MM.1S (cell line): ENCODE results near the gene AKR1C4.

Source experiments
- EZH2 ChIP-seq: fragments of 300-600 bp; sonication (generic); optimal IDR thresholded peaks from 2 replicates; pipeline ENCODE3; 2017; ENCODE audit warnings: low read depth, mild to moderate bottlenecking, antibody characterized with exemption, low read length, mixed read lengths
- TF ChIP-seq, protein P1 (sequence below): fragments of 300-600 bp; sonication (generic); IDR thresholded peaks from 2 replicates; pipeline ENCODE4 v1.5.1; 2016; ENCODE audit warnings: antibody characterized with exemption, low read length, mixed read lengths

DNA sequence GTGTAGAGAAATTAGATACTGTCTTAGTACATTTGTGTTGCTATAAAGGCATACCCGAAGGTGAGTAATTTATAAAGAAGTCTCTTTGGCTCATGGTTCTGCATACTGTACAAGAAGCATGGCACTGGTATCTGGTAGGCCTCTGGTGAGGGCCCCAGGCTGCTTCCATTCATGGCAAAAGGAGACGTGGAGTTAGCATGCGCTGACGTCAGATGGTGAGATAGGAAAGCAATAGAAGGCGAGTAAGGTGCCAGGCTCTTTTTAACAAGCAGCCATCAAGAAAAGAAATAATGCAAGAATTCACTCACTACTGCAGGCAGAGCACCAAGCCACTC is 49.8 kb upstream of the AKR1C4 start:
- TF ChIP-seq, protein P1, sequence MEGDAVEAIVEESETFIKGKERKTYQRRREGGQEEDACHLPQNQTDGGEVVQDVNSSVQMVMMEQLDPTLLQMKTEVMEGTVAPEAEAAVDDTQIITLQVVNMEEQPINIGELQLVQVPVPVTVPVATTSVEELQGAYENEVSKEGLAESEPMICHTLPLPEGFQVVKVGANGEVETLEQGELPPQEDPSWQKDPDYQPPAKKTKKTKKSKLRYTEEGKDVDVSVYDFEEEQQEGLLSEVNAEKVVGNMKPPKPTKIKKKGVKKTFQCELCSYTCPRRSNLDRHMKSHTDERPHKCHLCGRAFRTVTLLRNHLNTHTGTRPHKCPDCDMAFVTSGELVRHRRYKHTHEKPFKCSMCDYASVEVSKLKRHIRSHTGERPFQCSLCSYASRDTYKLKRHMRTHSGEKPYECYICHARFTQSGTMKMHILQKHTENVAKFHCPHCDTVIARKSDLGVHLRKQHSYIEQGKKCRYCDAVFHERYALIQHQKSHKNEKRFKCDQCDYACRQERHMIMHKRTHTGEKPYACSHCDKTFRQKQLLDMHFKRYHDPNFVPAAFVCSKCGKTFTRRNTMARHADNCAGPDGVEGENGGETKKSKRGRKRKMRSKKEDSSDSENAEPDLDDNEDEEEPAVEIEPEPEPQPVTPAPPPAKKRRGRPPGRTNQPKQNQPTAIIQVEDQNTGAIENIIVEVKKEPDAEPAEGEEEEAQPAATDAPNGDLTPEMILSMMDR = no peak
- TF ChIP-seq EZH2 = no peak
